GM12873 (cell line): ENCODE data around the gene MPV17L2.

Experiments
- CTCF ChIP-seq: IDR thresholded peaks from 2 replicates; pipeline ENCODE4 v1.5.1; 2012; ENCODE audit warnings: low read depth, mild to moderate bottlenecking, moderate library complexity, low read length, control low read depth; ENCODE audit not compliant: insufficient read depth; ENCODE audit errors: missing control alignments

The MPV17L2 gene

GRCh38 chr19:18214779-18215433, 21.9 kb downstream of the MPV17L2 start:
- TF ChIP-seq CTCF, result no peak

GRCh38 chr19:18216789-18217188, 23.8 kb downstream of the MPV17L2 start:
- TF ChIP-seq CTCF, result no peak

DNA sequence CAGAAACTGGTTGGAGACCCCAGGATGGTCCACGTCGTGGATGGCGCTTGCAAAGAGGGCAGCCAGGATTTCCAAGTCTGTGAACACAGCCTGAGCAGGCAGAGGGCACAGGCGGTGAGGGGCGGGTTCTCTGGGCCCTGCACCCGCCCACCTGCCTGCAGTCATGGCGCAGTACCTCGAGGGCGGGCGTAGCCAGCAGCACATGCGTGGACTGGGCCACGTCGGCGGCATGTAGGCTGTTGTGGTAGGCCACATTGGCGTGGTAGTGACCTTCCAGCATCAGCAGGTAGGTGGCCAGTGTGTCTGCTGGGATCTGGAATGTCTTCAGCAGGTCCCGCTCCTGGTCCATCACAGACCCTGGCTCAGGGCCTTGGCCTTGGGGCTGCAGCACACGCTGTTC, 25.1 kb downstream of the MPV17L2 start:
- TF ChIP-seq CTCF, result no peak

DNA sequence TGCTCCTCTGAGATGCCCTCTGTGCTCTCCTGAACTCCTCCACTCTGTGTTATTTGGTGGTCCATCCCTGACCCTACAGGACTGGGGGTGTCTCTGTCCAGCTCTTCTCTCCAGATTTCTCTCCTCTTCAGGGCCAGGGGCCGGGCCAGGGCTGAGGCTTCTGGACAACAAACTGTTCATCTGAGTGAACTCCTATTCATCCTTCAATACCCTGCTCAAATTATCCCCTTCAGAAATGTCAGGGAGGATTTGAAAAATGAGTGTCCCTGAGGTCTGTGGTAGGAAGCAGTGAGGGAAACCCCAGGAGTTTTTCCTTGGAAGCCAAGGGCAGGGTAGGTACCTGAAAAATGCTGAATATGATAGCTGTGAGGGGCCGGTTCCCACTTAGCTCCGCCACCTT, 25.6 kb downstream of the MPV17L2 start:
- TF ChIP-seq CTCF, result no peak

- TF ChIP-seq CTCF, result no peak
Measured at GRCh38 chr19:18219911-18220631, 27.1 kb downstream of the MPV17L2 start.

GRCh38 chr19:18220632-18221275, 27.7 kb downstream of the MPV17L2 start:
- no peak for TF ChIP-seq CTCF
